NCI-H2107 (cell line): ENCODE data around the gene PPFIBP2.
"Not testable (repeated sequence)": the region's sequence is repeated elsewhere in the genome, so short reads cannot be mapped to it uniquely, and the experiment has no call there.

ENCODE experiments used
- DNase-seq: peaks from one replicate; lab custom pipeline; 2025; lab: John Stamatoyannopoulos, UW

Gene PPFIBP2

GRCh38 chr11:7636350-7636749 is 122.6 kb downstream of the PPFIBP2 start:
- no peak for DNase-seq

DNA sequence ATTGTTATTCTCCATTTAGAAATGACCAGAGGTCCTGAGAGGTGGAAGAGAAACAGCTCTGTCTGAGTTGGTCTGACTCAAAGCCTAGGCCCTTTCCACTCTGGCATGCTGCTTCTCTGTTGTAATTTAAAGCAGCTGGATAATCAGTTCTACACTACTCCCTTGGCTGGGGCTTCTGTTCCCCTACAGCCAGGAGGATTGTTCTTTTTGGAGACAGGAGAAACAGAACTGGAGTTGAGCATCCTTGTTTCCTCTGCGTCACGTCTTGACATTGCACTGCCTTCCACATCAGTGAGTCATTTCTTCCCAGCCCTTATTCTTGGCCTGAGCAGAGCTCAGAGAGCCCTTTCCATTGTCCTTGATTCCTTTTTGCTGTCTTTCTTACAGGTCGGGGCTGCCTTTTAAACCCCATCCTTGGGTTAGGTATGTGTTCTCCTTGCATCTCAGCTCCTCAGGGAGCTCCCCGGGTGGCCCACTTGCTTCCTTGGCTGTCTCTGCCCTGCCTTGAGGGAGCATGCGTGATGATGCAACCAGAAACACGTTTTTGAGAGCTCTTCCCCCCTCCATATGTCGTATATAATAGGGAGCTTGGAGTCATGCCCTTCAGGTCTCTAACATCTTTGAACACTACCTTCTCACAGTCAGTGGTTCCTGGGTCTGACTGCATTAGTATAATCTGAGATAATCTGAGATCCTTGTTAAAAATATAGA is 123.8 kb downstream of the PPFIBP2 start:
- no peak for DNase-seq

GRCh38 chr11:7638710-7639642 is 125.2 kb downstream of the PPFIBP2 start:
- no peak for DNase-seq

- no peak for DNase-seq
Measured at GRCh38 chr11:7639643-7640025, 125.8 kb downstream of the PPFIBP2 start.

DNA sequence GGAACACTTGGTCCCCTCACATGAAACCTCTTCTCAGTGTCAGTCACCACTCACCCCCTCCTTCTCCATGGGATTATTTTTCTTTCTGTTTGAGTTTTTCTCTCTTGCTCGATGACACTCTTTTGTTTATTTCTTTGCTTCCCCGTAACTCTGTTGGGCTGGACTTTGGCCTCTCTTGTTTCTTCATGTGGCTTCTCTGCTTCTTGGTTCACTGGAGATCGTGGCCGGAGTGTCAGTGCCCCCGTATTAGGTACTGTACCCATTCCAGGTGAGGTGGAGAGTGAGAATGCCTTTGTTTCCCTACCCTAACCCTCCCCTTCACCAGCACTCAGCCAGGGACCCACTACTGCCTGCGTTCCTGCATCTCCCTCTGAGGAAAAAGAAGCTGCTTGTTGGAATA is 127.0 kb downstream of the PPFIBP2 start:
- no peak for DNase-seq

DNA sequence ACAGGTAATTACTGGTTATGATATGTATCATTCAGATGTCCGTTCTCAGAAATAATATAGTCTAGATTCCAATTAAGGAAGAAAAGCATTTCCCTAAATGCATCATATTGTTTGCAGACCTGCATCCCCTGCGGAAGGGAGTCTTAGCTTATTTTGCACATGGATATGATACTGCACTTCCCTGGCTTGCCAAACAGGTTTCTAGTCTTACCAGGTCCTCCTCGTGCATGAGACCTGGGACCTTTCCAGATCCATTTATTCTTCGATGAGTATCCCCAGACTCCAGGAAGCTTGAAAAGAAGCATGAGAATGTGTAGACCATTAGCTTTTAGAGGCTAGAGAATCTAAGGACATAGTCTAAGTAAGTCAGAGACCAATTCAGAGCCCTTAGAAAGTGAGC is 128.9 kb downstream of the PPFIBP2 start:
- no peak for DNase-seq

DNA sequence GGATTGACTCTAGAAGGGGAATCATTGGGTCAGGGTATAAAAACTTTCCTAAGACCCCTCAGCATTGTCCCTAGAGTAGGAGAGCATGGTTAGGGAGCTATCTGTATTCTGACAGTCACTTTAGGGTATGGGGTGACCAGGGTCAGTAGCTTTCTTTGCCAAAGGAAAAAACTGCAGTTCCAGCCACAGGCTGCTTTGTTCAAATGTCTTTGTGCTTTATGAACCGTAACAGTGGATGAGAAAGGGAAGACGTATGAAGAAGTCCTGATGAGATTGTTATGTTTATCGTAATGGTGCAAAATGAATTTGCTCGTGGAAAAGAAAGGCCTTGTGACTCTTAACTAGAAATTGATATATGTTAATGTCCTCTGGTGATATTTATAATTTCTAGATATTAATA is 129.5 kb downstream of the PPFIBP2 start:
- DNase-seq = no peak

GRCh38 chr11:7645206-7645605 is 131.4 kb downstream of the PPFIBP2 start:
- DNase-seq = no peak

- no peak for DNase-seq
Measured at GRCh38 chr11:7646866-7647265, 133.1 kb downstream of the PPFIBP2 start.

- DNase-seq = no peak
Measured at GRCh38 chr11:7648264-7648663, 134.5 kb downstream of the PPFIBP2 start.

GRCh38 chr11:7651140-7651551 is 137.3 kb downstream of the PPFIBP2 start:
- DNase-seq = no peak

- no peak for DNase-seq
Measured at GRCh38 chr11:7651700-7652099, 137.9 kb downstream of the PPFIBP2 start.

GRCh38 chr11:7654195-7654705 is 140.5 kb downstream of the PPFIBP2 start:
- DNase-seq = no peak

GRCh38 chr11:7655253-7656217 is 141.7 kb downstream of the PPFIBP2 start:
- no peak for DNase-seq

GRCh38 chr11:7656704-7657103 is 142.9 kb downstream of the PPFIBP2 start:
- DNase-seq = no peak

GRCh38 chr11:7657306-7658025 is 143.7 kb downstream of the PPFIBP2 start:
- no peak for DNase-seq

- DNase-seq = not testable (repeated sequence)
Measured at GRCh38 chr11:7663531-7663930, 149.7 kb downstream of the PPFIBP2 start.

DNA sequence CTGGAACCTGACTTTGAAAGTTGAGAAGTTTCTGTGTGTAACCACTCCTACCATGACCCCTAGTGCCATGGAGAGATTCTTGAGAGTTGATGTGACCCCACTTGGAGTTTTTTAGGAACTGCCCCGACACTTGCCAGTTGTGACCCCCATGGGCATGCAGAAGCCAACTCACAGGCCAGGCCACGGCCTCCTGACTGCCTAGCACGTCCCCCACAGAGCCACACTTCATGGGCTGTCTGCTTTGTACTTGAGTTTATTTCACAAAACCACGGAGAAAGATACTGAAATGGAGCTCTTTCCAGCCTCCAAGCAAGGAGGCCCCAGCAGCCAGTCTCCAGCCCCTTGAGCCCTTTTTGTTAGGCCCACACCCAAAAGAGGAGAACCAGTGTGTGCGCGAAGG is 151.1 kb downstream of the PPFIBP2 start:
- no peak for DNase-seq

GRCh38 chr11:7665473-7666291 is 151.9 kb downstream of the PPFIBP2 start:
- peak; percentile 3 for DNase-seq

DNA sequence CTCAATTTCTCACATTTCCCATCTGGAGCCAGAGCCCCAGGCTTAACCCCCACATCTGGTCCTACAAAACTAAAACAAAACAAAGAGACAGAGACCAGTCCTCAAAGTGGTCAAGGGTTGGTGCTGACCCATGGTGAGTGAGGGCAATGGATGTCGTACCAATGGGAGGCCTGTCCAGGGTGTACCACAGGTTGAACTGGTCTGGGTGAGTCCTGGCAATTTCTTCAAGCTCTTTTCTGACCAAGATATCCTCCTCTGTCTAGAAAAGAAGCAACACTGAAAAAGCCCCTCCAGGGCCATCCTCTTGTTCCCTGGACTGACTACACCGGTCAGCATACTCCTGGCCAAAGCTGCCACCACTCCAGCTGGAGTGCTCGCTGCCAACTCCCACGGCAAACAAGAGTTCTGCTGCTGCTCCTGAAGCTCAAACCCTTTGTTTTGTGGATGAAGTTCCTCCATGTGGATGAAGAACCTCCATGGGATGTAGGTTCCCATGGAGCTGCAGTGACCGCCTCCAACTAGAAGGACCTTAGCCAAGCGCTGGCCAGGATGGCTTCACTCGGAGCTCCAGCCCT is 152.6 kb downstream of the PPFIBP2 start:
- no peak for DNase-seq
